HG02759 (cell line): Measurements from ENCODE around the gene KCMF1.

ENCODE experiments used
- ATAC-seq: cut with Tn5 transposase; IDR thresholded peaks from one replicate; pipeline ENCODE4 v1.9.1; 2021; ENCODE audit warnings: mild to moderate bottlenecking, moderate library complexity; ENCODE audit not compliant: unreplicated experiment

Gene KCMF1

GRCh38 chr2:84980263-84980983 lies 9.5 kb downstream of the KCMF1 start:
- no peak for ATAC-seq

DNA sequence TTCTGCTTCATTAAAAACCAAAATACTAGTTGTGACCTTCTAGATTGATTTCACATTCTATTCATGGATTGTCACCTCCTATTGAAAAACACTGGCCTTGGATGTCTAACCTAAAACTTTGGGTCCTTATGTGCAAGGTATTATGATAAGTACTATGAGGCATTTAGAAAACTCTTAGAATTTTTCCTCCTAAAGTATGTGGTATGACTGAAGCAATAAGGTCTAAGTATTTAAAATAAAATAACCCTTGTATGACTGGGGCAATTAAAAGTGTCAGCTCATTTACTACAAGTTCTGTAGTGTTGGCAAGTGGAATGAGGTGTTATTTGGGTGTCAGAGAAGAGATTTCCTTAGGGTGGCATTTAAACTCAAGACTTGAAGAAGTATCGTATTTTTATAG lies 15.1 kb downstream of the KCMF1 start:
- ATAC-seq = no peak

DNA sequence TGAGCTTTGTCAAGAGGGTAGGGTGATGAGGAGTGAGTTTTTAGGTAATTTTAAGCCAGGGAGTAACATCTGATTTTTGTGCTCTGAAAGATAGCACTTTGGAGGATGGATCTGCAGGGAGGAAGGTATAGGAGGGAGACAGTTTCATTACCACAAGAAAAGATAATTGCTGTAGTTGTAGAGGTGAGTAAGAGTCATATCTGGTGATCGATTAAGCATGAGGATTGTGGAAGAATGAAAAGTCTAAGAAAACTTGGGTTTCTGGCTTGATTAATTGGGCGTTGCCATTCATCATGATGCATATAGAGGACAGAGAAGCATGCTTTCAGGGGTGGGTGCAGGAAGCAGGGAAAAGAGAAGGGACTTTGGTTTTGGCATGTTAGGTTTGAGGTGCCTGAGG lies 18.5 kb downstream of the KCMF1 start:
- ATAC-seq = no peak

DNA sequence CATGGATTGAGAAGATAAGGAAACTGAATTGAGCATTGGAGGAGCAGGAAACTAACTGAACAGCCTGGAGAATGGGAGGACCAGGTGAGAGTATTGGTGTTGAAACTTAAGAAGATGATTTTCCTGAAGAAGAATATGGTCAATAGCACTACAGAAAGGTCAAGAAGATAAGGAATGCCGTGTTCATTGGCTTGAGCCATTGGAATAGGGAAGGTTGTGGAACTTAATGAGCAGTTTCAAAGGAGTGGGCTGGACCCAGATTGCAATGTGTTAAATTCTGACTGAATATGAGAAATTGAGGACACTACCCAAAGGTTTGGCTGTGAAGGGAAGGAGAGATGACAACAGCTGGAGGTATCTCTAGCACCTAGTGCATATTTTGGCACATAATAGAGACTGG lies 19.0 kb downstream of the KCMF1 start:
- ATAC-seq = no peak

DNA sequence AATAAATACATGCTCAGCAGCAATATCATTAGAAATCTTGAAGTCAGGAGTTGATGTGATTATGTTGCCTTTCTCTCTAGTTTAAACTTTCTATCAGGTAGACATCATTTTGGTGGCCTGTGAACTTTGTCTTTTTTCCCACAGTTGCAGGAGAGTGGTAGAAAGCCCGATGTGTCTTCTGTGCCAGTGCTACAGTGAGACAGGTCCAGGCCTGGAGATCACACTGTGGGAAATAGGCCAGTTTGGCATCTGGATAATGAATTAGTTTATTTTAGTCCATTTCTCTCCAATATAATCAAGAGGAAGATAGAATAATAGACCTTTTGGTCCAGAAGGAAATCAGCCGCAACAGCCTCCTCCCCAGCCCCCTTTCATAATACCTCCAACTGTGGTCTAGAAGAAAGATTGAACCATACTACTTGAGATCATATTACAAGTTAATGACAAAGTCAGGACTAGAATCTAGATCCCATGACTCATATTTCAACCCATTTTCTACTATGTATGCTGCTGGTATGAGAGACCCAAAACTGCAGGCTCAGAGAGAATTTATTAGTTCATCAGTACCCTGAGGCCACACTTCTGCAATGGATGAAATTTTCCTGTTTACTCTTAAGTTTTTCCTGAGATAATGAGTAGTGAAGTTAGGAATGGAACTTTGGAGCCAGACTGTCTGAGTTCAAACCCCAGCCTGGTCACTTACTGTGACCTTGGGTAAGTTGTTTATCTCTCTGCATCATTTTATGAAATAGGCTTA lies 20.6 kb downstream of the KCMF1 start:
- ATAC-seq = no peak

DNA sequence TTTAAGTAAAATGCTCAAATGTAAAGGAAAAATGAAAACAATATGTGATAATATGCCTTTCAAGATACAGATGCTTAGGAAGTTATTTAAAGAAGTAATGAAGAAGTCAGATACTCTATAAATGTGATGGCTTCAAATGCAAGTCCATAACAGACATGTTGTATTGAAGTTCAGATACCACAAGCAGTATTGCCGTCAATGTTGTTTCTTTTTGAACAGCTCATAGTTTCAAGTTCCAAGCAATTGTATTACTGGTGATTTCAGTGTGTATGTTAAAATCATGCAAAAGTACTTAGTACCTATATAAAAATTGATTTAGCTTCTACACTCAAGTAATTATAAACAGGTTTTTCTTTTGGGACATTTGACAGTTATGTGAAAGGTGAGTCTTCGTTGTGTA lies 24.9 kb downstream of the KCMF1 start:
- ATAC-seq = no peak

- ATAC-seq = no peak
Measured at GRCh38 chr2:84996909-84997308, 25.9 kb downstream of the KCMF1 start.

GRCh38 chr2:84999553-84999955 lies 28.6 kb downstream of the KCMF1 start:
- ATAC-seq = no peak

- ATAC-seq = no peak
Measured at GRCh38 chr2:85001595-85001994, 30.6 kb downstream of the KCMF1 start.

- no peak for ATAC-seq
Measured at GRCh38 chr2:85002534-85002933, 31.6 kb downstream of the KCMF1 start.

GRCh38 chr2:85008252-85008651 lies 37.3 kb downstream of the KCMF1 start:
- no peak for ATAC-seq

GRCh38 chr2:85009019-85009618 lies 38.2 kb downstream of the KCMF1 start:
- ATAC-seq = peak; percentile 46

DNA sequence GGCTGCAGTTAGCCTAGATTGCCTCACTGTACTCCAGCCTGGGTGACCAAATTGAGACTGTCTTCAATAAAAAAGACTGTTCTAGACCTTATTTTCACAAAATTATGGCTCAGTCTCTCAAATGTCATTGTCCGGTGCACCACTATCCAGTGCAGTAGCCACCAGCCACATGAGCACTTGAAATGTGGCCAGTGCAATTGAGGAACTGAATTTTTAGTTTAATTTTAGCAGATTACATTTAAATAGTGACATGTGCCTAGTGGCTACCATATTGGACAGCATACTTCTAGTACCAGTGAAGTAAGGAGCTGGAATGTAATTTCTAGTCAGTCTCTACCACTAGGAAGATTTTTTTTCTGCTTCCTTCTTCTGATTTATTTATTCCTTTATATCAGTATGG lies 39.4 kb downstream of the KCMF1 start:
- no peak for ATAC-seq

- no peak for ATAC-seq
Measured at GRCh38 chr2:85011098-85011497, 40.1 kb downstream of the KCMF1 start.

GRCh38 chr2:85011747-85012146 lies 40.8 kb downstream of the KCMF1 start:
- no peak for ATAC-seq

DNA sequence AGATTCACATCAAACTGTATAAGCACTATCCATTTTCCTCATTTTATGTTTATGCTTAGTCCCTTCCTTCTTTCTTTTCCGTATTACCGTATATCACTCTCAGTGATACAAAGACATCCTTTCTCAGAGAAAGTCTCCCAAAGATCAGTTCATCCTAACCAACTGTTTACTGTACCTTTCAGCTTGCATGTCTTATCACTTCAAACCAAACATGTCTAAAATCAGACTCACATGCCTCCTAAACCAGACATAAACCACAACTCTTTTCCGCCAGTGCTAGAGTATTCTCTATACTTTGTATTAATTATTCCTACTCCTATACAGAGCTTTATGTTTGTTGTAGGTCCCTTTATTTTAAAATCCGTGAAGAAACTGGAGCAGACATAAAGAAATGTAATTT lies 41.5 kb downstream of the KCMF1 start:
- no peak for ATAC-seq

DNA sequence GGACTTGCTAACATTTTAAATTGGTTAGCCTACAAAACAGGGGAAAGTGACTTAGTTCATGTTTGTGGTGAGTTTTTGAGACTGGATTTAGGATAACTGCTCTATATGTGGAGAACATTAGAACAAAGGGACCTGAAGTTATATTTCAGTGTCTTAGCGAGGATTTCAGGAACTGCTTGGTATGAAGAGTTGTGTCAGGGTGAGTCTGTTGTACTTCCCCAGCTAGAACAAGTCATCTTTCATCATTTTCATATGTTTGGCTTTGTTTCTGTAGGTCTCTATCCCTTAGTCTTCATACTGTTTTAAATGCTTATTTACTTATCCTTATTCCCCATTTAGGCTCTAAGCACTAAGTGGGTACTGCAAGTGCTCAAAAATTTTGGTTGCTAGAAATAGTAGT lies 41.9 kb downstream of the KCMF1 start:
- no peak for ATAC-seq

- ATAC-seq = no peak
Measured at GRCh38 chr2:85015653-85016360, 44.8 kb downstream of the KCMF1 start.

GRCh38 chr2:85016446-85016845 lies 45.5 kb downstream of the KCMF1 start:
- ATAC-seq = no peak

- no peak for ATAC-seq
Measured at GRCh38 chr2:85017411-85018048, 46.6 kb downstream of the KCMF1 start.

GRCh38 chr2:85018049-85018447 lies 47.1 kb downstream of the KCMF1 start:
- no peak for ATAC-seq
